Urinary bladder (tissue), 4 donors: ENCODE results near the gene XRCC6. TPM values are rescaled to one million over a fixed set of nuclear protein-coding genes. Genes with fewer than 3 reads are reported as not detected.
A peak's percentile ranks its signal among the peaks of the same experiment; 100 is the strongest.
"Not testable (repeated sequence)": the region's sequence is repeated elsewhere in the genome, so short reads cannot be mapped to it uniquely, and the experiment has no call there.

ENCODE experiments used
- DNase-seq: peaks from one replicate; pipeline ENCODE4 v3.0.0-alpha.2; 2015; ENCODE audit errors: extremely low spot score
- H3K27ac ChIP-seq: one replicate; pipeline ENCODE4 v1.5.1; 2013; ENCODE audit warnings: low read depth, mild to moderate bottlenecking, moderate library complexity
- H3K36me3 ChIP-seq: one replicate; pipeline ENCODE4 v1.6.1; 2013; ENCODE audit warnings: mild to moderate bottlenecking, moderate library complexity; ENCODE audit not compliant: insufficient read depth
- H3K4me1 ChIP-seq: one replicate; pipeline ENCODE4 v1.6.1; 2013; ENCODE audit warnings: mild to moderate bottlenecking, moderate library complexity; ENCODE audit not compliant: insufficient read depth
- H3K4me3 ChIP-seq: one replicate; pipeline ENCODE4 v1.5.1; 2013; ENCODE audit warnings: low read depth, low read length
- WGBS: extraction: QIAGEN DNeasy Blood & Tissue Kit; methylation state at CpG from one replicate; pipeline ENCODE4 v1.1.7; 2013; 5-methylcytosine and 5-hydroxymethylcytosine counted together
- polyA plus RNA-seq: library from polyadenylated mRNA; stranded (reverse); fragments of 200-250 nt; gene quantifications from one replicate; pipeline ENCODE4 v1.2.3, GENCODE V29; 2013
- total RNA-seq: library from RNA; depleted of rRNA; stranded (reverse); fragments of >200 nt; gene quantifications from one replicate; pipeline ENCODE4 v1.2.3, GENCODE V29; 2014
- donor health status: healthy with polysubstance abuse.
- donor health status: healthy.

The XRCC6 gene
- total and polyA plus RNA-seq, 2 donors, result 195 to 199 TPM

DNA sequence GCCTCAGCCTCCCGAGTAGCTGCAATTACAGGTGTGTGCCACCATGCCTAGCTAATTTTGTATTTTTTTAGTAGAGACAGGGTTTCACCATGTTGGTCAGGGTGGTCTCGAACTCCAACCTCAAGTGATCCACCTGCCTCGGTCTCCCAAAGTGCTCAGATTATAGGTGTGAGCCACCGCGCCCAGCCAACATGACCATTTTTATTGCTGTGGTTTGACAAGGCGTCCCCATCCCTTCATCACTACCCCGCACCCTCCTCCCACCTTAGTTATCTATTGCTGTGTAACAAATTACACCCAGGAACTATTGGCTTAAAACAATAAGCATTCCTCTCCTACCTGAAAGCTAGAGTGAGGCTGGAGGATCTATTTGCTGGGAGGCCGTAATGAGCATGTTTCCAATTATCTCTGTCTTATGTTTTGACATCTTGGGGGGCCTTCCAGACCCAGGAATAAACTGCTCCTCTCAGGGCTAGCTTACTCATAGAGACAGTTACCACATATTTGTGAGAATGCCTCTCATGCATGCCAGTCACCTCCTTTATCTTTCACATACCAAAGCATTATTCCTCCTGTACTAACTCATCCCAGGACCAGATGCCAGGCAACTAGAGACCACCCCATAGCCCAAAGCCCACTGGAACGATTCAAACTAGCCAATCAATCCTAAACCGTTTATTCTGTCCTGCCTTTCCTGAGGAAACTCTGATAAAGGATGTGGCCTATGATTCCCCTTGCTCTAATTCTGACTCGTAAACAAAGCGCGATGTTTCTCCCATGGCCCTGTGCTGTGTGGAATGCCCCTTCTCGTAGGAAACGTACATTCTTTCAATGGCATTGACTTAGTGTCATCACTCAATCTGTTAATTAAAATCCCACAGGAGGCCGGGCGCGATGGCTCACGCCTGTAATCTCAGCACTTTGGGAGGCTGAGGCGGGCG lies 48.1 kb downstream of the XRCC6 start:
- no peak for DNase-seq
- no peak overlapping the region for H3K27ac ChIP-seq
- 80% methylated on average over 21 of the region's 21 CpGs for WGBS

DNA sequence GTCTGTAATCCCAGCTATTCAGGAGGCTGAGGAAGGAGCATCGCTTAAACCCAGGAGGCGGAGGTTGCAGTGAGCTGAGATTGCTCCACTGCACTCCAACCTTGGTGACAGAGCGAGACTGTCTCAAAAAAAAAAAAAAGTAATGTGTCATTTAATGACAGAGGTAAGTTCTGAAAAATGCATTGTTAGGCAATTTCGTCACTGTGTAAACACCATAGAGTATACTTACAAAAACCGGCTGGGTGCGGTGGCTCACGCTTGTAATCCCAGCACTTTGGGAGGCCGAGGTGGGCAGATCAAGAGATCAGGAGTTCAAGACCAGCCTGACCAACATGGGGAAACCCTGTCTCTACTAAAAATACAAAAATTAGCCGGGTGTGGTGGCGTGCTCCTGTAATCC lies 51.0 kb downstream of the XRCC6 start:
- 91% methylated on average over 10 of the region's 10 CpGs for WGBS
- not testable (repeated sequence) for H3K27ac ChIP-seq, DNase-seq, H3K4me3 ChIP-seq, H3K4me1 ChIP-seq, H3K36me3 ChIP-seq

More for the DNA sequence above, 48.1 kb downstream of the XRCC6 start:
- Histone ChIP-seq H3K36me3 (no peaks in the 10 kb centered on the region), H3K4me3 (no peak overlapping the region), H3K4me1 (no peaks in the 10 kb centered on the region)

DNA sequence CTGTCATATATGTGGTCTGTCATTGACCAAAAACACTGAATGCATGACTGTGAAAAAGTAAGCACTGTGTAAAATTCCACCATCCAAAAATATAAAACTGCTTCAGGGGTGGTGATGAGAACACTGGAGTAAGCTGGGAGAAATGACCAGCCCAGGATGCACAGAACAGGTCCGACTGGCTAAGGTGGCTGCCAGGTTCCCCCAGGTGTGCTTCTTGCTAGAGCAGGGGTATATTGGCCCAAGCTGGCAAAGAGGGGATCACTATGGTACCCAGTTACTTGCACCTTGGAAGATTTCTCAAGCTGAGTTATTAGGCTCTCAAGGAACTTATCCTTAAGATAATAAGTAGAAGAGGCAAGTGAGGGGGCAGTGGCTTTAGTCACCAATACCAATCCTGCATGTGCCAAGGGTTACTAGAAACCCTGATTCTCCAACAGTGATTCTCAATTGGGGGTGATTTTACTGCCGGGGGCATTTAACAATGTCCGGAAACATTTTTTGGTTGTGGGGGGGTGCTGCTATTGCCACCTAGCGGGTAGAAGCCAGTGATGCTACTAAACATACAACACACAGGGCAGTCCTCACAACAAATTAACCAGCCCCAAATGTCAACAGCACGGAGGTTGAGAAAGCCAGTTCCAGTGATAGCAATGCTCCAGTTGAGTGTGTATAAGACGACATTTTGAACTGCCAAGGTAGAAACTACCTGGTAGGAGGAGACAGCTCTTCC lies 51.9 kb downstream of the XRCC6 start:
- no peak overlapping the region for H3K4me3 ChIP-seq
- no peak for DNase-seq
- no peaks in the 10 kb centered on the region for H3K4me1 ChIP-seq
- no peak overlapping the region for H3K27ac ChIP-seq
- H3K36me3 ChIP-seq, result no peaks in the 10 kb centered on the region
- WGBS, result 76% methylated on average over 6 of the region's 6 CpGs

DNA sequence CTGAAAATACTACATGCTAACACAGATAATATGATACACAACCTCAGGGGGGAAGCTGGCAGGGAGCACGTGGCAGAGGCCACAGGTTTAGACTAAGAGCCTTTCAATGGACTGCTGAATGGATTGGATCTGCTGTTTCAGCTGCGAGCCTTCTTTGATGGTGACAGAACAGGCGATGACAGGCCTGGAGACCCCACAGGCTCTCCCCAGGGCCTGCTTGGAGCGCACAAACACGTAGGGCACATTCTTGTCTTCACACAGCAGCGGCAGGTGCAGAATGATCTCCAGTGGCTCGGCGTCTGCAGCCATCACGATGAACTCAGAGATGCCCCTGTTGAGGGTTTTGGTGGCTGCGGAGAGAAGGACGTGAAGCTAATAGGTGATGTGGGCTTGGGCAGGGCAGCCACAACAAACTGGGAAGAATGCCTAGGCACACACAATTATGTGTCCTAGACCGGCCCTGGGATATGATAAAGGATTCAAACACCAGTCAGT lies 53.8 kb downstream of the XRCC6 start:
- no peaks in the 10 kb centered on the region for H3K4me1 ChIP-seq
- H3K27ac ChIP-seq, result no peak overlapping the region
- no peak overlapping the region for H3K4me3 ChIP-seq
- DNase-seq, result no peak
- peaks cover 4% of the 10 kb centered on the region for H3K36me3 ChIP-seq
- WGBS, result 89% methylated on average over 12 of the region's 12 CpGs

DNA sequence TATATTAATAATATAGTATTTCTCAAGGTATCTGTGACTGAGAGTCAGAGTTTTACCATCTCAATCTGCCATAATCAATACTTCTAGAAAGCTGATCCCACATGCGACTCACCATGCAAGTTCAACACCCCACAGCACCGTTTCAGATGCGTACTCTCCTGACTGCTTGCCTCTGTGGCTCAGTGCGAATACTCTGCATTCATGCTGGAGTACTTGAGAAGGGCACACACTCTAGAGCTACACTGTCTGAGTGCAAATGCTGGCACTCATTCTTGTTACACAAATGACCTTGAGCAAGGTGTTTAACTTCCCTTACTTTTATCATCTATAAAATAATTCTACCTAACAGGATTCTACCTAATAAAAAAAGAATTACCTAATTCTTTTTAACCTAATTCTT lies 55.0 kb downstream of the XRCC6 start:
- peaks cover 6% of the 10 kb centered on the region for H3K36me3 ChIP-seq
- H3K4me1 ChIP-seq, result no peaks in the 10 kb centered on the region
- no peak for DNase-seq
- 96% methylated on average over 4 of the region's 4 CpGs for WGBS
- H3K4me3 ChIP-seq, result no peak overlapping the region
- no peak overlapping the region for H3K27ac ChIP-seq

DNA sequence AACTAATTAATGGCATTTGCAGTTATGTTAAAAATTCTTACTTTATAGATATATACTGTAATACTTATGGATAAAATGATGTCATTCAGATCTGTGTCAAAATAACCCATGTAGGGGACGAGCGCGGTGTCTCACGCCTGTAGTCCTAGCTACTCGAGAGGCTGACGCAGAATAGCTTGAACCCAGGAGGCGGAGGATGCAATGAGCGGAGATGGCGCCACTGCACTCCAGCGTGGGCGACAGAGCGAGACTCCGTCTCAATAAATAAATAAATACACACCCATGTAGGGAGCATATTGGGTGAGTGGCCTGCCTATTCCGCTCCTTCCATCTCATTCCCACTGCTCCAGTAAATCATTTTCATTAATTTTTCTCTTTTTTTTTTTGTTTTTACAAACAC lies 60.5 kb downstream of the XRCC6 start:
- peaks cover 2% of the 10 kb centered on the region for H3K4me1 ChIP-seq
- no peak for DNase-seq
- peak overlapping the region; percentile 55 for H3K4me3 ChIP-seq
- WGBS, result 48% methylated on average over 14 of the region's 14 CpGs
- H3K36me3 ChIP-seq, result peaks cover 6% of the 10 kb centered on the region
- H3K27ac ChIP-seq, result no peak overlapping the region

DNA sequence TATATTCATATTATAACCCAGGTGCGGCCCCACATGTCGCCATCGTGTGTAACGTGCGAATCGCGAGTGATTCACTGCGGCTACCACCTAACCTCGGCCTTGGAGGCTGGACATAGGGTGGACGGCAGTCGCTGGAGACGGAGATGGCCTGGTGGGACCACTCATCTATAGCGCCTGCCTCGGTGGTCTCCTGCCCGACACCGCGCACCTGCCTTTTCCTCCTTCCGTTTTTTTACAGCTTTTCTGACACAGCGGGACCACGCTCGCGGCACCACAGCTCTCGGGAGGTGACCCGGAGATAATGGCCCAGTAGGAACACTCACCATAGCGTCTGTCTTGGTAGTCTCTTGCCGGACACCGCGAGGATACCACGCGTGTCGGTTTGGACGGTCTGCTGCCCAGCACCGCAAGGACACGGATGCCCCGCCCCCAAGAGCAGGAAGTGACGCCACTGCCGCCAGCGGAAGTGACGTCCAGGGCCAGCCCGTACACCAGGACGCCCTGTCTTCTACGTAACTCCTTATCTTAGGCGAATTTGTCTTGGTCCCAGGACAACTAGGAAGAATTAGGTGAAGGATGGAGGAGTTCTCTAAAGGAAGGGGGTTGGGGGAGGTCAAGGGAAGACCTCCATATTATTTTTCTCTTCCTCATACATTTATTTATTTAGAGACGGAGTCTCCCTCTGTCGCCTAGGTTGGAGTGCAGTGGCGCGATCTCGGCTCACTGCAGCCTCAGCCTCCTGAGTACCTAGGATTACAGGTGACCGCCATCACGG lies 61.1 kb downstream of the XRCC6 start:
- DNase-seq, result peak; percentile 46
- H3K4me1 ChIP-seq, result peaks cover 2% of the 10 kb centered on the region
- 35% methylated on average over 50 of the region's 50 CpGs for WGBS
- H3K27ac ChIP-seq, result peak overlapping the region; percentile 49
- peaks cover 6% of the 10 kb centered on the region for H3K36me3 ChIP-seq
- H3K4me3 ChIP-seq, result peak overlapping the region; percentile 55

DNA sequence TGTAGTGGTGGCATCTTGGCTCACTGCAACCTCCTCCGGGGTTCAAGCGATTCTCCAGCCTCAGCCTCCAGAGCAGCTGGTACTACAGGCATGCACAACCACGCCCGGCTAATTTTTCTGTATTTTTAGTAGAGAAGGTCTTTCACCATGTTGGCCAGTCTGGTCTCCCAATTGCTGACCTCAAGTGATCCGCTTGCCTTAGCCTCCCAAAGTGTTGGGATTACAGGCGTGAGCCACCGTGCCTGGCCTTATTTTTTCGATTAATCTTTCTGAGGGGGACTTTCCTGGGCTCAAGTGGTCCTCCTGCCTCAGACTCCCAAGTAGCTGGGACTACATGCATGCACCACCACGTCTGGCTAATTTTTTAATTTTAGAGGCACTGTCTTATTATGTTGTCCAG lies 62.0 kb downstream of the XRCC6 start:
- Histone ChIP-seq H3K4me1 (peaks cover 2% of the 10 kb centered on the region), H3K27ac (peak overlapping the region; percentile 11), H3K36me3 (peaks cover 6% of the 10 kb centered on the region), H3K4me3 (peak overlapping the region; percentile 55)
- WGBS, result 93% methylated on average over 9 of the region's 9 CpGs
- no peak for DNase-seq

DNA sequence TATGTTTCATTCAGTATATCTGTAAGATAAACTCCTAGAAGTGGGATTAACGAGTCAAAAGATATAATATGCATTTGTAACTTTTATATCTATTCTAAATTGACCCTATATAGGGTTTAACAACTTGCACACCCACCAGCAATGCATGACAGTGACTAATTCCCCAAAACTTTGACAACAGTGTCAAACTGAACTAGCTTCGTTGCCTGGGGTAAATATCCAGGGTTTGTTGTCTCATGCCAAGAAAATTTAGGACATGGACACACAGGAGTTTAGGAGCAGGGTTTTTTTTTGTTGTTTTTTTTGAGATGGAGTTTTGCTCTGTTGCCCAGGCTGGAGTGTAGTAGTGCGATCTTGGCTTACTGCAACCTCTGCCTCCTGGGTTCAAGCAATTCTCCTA lies 62.5 kb downstream of the XRCC6 start:
- H3K27ac ChIP-seq, result no peak overlapping the region
- WGBS, result 87% methylated on average over 3 of the region's 3 CpGs
- no peak for DNase-seq

DNA sequence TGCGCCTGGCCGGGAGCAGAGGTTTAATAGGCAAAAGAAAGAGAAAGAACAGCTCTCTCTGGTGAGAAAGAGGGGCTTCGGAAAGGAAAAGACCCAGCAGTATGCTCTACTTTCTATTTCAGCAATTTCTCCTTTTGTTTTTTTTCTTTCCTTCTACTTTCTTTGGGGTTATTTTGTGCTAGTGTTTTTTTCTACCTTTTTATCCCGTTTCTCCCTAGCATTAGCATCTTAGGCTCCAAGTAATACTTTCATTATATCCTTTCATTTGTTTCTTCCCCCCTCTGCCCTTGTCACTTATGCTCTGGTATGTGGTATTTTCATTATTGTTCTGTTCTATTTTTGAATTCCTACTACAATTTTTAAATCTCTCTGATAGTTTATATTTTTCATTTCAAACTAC lies 63.1 kb downstream of the XRCC6 start:
- Histone ChIP-seq H3K36me3 (peaks cover 6% of the 10 kb centered on the region), H3K4me3 (no peak overlapping the region)
- WGBS, result 81% methylated on average over 4 of the region's 4 CpGs

More for the DNA sequence above, 62.5 kb downstream of the XRCC6 start:
- Histone ChIP-seq H3K36me3 (peaks cover 6% of the 10 kb centered on the region), H3K4me1 (peaks cover 2% of the 10 kb centered on the region), H3K4me3 (no peak overlapping the region)

DNA sequence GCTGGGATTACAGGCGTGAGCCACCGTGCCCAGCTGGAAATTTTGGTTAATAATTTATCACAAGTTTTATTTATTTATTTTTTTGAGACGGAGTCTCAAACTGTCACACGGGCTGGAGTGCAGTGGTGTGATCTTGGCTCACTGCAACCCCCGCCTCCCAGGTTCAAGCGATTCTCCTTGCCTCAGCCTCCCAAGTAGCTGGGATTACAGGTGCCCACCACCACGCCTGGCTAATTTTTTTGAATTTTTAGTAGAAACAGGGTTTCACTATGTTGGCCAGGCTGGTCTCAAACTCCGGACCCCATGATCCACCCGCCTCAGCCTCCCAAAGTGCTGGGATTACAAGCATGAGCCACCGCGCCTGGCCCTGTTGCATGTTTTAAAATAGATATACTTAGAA lies 65.8 kb downstream of the XRCC6 start:
- not testable (repeated sequence) for H3K4me3 ChIP-seq, H3K27ac ChIP-seq, DNase-seq, H3K36me3 ChIP-seq, H3K4me1 ChIP-seq
- 95% methylated on average over 11 of the region's 11 CpGs for WGBS

More for the DNA sequence above, 63.1 kb downstream of the XRCC6 start:
- H3K4me1 ChIP-seq, result peaks cover 2% of the 10 kb centered on the region
- DNase-seq, result no peak
- H3K27ac ChIP-seq, result no peak overlapping the region

DNA sequence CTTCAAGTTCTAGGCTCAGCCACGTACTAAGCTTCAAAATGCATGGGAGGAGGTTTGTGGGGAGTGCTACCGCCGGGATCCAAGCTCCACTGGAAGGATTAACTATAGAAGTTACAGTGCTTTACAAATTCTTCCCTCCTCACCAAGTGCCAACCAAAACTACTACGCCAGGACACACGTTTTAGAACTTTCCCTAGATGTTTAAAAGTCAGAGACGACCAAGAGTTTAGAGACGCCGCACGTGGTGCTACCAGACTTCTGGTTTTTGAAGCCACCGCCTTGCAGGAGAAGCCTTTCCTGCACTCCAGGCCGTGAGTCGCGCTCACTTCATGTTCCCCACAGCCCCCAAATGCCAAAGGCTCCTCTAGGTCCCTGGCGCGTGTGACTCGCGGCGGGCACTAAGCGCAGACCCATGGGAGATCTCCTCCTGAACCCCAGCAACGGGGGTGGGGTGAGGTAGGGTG lies 66.8 kb downstream of the XRCC6 start:
- DNase-seq, result no peak
- H3K4me1 ChIP-seq, result no peaks in the 10 kb centered on the region
- 1% methylated on average over 20 of the region's 20 CpGs for WGBS
- no peaks in the 10 kb centered on the region for H3K36me3 ChIP-seq
- no peak overlapping the region for H3K27ac ChIP-seq
- H3K4me3 ChIP-seq, result peak overlapping the region; percentile 80
